ENCODE measurements around the gene COA5. TPM values are rescaled to one million over a fixed set of nuclear protein-coding genes. Genes with fewer than 3 reads are reported as not detected.

Gene COA5
- polyA plus RNA-seq, 1 of the 3 experiments (the other 2 are of a cell fraction), result 40.3 TPM

DNA sequence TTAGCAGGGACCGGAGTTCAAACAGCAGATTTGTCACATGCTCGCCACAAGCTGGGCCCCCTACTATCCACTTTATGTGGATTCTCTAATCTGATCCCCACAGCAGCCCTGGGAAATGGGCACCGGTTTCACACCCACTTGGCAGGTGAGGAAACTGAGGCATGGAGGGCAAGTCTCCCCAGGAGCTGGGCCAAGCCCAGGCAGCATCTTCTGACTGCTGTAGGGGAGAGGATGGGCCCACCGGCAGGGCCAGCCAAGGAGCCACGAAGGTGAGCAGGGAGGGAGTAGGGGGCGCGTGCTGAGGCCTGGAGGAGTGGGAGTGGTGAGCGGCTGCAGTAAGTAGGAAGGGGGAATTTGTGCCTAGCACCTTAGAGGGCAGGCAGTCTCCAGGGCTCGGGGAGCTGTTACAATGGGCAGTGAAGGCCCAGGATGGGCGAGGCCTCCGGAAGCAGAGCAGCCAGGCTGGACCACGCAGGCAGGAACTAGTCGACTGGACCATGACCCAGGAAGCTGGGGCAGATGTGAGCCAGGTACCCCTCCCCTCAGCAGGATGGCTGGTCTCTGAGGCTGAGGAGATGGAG, 37.1 kb downstream of the COA5 start:
- Histone ChIP-seq H3K9me2 (no peaks in the 10 kb centered on the region), H3K4me3 (ENCODE audit: low read depth in 2 of 2, low read length in 1 of 2) (no peak overlapping the region), H3K79me2 (ENCODE audit: insufficient read depth) (no peaks in the 10 kb centered on the region), H3K4me2 (no peak overlapping the region), H3K9ac (no peak overlapping the region), H3K4me1 (ENCODE audit: control insufficient read depth in 1 of 2, insufficient read depth in 2 of 2, low read depth in 1 of 2, low read length in 1 of 2) (peaks cover 0 to 2% of the 10 kb centered on the region in 2 experiments; a peak in 1 of 4 replicates), H3F3A (replicated peaks; ENCODE audit: insufficient read depth) (no peaks in the 10 kb centered on the region), H2AFZ (ENCODE audit: low read depth) (no peak overlapping the region), H3K36me3 (replicated peaks in 1 of 2; ENCODE audit: control insufficient read depth in 1 of 2, insufficient read depth in 2 of 2, low read length in 1 of 2) (peaks cover 0 to 30% of the 10 kb centered on the region in 2 experiments), H4K20me1 (ENCODE audit: insufficient read depth) (no peaks in the 10 kb centered on the region), H3K27me3 (ENCODE audit: insufficient read depth) (no peaks in the 10 kb centered on the region), H3K27ac (ENCODE audit: low read depth in 2 of 2, low read length in 1 of 2) (no peak overlapping the region), H3K9me3 (no peaks in the 10 kb centered on the region)
- POLR2A ChIA-PET, result no interaction called here
- TF ChIP-seq, protein P1, sequence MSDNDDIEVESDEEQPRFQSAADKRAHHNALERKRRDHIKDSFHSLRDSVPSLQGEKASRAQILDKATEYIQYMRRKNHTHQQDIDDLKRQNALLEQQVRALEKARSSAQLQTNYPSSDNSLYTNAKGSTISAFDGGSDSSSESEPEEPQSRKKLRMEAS (IDR thresholded peaks at IDR 0.05; ENCODE audit: low read depth), result no peak
- TF ChIP-seq EP300 (IDR thresholded peaks at IDR 0.05; ENCODE audit: borderline replicate concordance in 1 of 2, low read depth in 1 of 2, low read length in 1 of 2) (no peak), FOSL2 (IDR thresholded peaks at IDR 0.05; ENCODE audit: borderline replicate concordance, low read depth) (no peak), CHD2 (IDR thresholded peaks at IDR 0.05; ENCODE audit: low read length, partially characterized antibody) (no peak), JUND (IDR thresholded peaks at IDR 0.05) (no peak), RCOR1 (IDR thresholded peaks at IDR 0.05; ENCODE audit: low read length) (no peak), MEF2A (IDR thresholded peaks at IDR 0.05; ENCODE audit: borderline replicate concordance, low read depth) (no peak), TCF12 (IDR thresholded peaks at IDR 0.05) (no peak), RAD21 (IDR thresholded peaks at IDR 0.05; ENCODE audit: low read length) (no peak), FOXJ3 (CRISPR knock-in tag; IDR thresholded peaks at IDR 0.05) (no peak), GABPA (IDR thresholded peaks at IDR 0.05; ENCODE audit: low read depth) (no peak), FOXM1 (IDR thresholded peaks at IDR 0.05; ENCODE audit: low read depth) (no peak), ELF1 (IDR thresholded peaks at IDR 0.05) (no peak), YY1 (IDR thresholded peaks at IDR 0.05; ENCODE audit: low read depth) (no peak), NRF1 (IDR thresholded peaks at IDR 0.05; ENCODE audit: low read depth, low read length) (no peak)
- TF ChIP-seq, protein P2, sequence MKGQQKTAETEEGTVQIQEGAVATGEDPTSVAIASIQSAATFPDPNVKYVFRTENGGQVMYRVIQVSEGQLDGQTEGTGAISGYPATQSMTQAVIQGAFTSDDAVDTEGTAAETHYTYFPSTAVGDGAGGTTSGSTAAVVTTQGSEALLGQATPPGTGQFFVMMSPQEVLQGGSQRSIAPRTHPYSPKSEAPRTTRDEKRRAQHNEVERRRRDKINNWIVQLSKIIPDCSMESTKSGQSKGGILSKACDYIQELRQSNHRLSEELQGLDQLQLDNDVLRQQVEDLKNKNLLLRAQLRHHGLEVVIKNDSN (IDR thresholded peaks at IDR 0.05; ENCODE audit: borderline replicate concordance, low read depth), result no peak
- TF ChIP-seq, protein P3, sequence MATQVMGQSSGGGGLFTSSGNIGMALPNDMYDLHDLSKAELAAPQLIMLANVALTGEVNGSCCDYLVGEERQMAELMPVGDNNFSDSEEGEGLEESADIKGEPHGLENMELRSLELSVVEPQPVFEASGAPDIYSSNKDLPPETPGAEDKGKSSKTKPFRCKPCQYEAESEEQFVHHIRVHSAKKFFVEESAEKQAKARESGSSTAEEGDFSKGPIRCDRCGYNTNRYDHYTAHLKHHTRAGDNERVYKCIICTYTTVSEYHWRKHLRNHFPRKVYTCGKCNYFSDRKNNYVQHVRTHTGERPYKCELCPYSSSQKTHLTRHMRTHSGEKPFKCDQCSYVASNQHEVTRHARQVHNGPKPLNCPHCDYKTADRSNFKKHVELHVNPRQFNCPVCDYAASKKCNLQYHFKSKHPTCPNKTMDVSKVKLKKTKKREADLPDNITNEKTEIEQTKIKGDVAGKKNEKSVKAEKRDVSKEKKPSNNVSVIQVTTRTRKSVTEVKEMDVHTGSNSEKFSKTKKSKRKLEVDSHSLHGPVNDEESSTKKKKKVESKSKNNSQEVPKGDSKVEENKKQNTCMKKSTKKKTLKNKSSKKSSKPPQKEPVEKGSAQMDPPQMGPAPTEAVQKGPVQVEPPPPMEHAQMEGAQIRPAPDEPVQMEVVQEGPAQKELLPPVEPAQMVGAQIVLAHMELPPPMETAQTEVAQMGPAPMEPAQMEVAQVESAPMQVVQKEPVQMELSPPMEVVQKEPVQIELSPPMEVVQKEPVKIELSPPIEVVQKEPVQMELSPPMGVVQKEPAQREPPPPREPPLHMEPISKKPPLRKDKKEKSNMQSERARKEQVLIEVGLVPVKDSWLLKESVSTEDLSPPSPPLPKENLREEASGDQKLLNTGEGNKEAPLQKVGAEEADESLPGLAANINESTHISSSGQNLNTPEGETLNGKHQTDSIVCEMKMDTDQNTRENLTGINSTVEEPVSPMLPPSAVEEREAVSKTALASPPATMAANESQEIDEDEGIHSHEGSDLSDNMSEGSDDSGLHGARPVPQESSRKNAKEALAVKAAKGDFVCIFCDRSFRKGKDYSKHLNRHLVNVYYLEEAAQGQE (IDR thresholded peaks at IDR 0.05; ENCODE audit: low read depth, low read length), result no peak
- TF ChIP-seq, protein P4, sequence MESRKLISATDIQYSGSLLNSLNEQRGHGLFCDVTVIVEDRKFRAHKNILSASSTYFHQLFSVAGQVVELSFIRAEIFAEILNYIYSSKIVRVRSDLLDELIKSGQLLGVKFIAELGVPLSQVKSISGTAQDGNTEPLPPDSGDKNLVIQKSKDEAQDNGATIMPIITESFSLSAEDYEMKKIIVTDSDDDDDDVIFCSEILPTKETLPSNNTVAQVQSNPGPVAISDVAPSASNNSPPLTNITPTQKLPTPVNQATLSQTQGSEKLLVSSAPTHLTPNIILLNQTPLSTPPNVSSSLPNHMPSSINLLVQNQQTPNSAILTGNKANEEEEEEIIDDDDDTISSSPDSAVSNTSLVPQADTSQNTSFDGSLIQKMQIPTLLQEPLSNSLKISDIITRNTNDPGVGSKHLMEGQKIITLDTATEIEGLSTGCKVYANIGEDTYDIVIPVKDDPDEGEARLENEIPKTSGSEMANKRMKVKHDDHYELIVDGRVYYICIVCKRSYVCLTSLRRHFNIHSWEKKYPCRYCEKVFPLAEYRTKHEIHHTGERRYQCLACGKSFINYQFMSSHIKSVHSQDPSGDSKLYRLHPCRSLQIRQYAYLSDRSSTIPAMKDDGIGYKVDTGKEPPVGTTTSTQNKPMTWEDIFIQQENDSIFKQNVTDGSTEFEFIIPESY (IDR thresholded peaks at IDR 0.05; ENCODE audit: borderline replicate concordance, low read depth), result no peak
- DNase-seq, result no peak
- 92% methylated on average over 10 of the region's 13 CpGs for WGBS (ENCODE audit: low lambda C conversion rate)
- CTCF ChIA-PET, result no interaction called here
